Tongue (tissue), 2 donors: ENCODE data around the gene PF4V1. TPM values are rescaled to one million over a fixed set of nuclear protein-coding genes. Genes with fewer than 3 reads are reported as not detected.
A peak's percentile ranks its signal among the peaks of the same experiment; 100 is the strongest.

ENCODE experiments used
- DNase-seq: peaks from one replicate; pipeline ENCODE4 v3.0.0-alpha.2; 2015
- total RNA-seq: library from RNA; depleted of rRNA; stranded (reverse); fragments of >200 nt; gene quantifications from one replicate; pipeline ENCODE4 v1.2.3, GENCODE V29; 2014

PF4V1 gene
- total RNA-seq, 1 donor from 2014 or later, result not detected

DNA sequence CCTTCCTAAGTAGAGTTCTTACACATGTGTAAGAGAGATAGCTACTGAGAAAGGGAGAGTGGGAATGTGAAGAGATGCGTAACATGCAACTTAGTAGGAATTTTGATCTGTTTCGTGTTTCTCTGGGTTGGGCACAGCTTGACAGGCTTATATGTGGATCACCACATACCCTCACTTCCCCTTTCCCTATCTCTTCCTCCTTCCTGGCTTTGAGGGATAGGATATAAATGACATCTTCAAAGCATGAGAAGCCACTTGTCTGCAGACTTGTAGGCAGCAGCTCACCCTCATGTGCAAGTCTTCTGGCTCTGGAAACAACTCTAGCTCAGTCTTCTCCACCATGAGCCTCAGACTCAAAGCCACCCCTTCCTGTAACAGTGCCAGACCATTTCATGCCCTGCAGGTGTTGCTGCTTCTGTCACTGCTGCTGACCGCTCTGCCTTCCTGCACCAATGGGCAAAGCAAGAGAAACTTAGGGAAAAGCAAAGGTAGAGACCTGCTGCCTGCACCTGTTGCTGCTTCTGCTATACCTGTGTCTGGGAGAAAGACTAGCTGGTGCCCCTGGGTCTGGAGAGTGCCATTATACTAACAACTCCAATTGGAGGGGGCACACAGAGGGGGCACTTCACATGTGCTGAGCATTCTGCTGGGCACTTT is 5.4 kb upstream of the PF4V1 start:
- DNase-seq, result no peak

DNA sequence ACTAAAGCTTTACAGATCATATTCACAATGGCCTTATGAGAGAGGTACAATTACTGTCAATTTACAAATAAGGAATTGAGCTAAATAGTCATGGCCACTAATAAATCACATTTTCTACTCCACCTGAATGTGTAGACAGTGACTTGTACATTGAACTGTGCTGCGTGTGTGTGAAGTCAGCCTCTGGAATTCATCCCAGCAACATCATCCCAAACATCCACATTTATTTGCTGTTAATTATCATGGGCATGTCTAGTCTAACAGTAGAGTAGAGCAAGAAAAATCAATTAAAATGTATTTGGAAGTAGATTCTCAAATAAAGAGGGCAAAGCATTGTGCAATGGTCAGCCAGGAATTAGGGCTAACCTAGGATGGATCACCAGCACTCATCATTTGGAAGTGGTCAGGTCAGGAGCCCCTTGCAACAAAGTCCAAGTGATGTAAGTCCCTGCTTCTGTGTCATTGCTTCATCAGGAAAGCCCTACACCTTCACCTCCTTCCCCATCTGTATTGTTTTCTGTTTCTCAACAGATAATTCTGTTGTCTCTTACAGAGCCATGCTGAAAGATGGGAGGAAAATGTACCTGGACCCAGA is 4.8 kb upstream of the PF4V1 start:
- no peak for DNase-seq

DNA sequence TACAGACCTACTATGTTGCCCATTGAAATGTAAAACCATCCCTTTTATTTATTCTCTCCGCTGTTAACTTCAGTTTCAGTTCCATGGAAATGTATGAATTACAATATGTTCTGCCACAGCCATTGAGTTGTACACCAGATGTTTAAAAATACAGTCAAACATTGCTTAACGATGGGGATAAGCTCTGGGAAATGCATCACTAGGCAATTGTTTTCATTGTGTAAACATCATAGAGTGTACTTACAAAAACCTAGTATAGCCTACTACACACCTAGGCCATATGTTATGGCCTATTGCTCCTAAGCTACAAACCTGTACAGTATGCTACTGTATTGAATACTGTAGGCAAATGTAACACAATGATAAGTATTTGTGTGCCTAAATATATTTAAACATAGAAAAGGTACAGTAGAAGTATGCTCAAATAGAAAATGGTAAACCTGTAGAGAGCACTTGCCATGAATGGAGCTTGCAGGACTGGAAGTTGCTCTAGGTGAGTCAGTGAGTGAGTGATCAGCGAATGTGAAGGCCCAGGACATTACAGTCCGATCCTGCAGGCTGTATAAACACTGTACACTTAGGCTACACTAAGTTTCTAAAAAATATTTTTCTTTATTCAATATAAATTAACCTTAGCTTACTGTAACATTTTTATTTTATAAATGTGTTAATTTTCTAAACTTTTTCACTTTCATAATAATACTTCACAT is 2.7 kb upstream of the PF4V1 start:
- DNase-seq, result no peak

DNA sequence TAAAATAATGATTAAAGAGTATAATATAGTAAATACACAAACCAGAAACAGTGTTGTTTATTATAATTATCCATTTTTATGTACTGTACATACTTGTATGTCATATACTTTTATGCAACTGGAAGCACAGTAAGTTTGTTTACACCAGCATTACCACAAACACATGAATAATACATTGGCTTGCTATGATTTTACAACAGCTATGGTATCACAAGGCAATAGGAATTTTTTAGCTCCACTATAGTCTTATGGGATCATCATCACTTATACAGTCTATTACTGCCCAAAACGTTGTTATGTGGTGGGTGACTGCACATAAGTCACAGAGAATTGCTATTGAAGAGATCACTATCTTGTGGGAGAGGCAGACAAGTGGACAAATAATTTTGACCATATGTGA is 1.8 kb upstream of the PF4V1 start:
- no peak for DNase-seq

DNA sequence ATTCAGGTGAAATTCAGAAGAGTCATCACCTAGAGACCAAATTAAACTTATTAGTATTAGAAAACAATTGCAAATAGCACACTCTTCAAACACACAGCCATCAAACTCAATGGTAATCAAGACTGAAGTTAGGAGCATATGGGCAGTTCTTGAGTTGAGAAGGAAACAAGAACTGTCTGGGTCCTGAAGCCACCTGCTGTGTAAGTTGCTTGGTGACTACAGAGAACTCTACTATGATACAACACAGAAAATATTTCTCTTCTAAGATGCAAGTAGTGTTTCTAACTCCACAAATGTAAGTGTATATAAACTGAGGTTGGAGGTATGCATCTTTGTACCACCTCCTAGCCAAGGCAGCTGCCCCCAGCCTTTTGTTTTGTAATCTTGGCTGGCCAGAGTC is 325 bp upstream of the PF4V1 start:
- no peak for DNase-seq

DNA sequence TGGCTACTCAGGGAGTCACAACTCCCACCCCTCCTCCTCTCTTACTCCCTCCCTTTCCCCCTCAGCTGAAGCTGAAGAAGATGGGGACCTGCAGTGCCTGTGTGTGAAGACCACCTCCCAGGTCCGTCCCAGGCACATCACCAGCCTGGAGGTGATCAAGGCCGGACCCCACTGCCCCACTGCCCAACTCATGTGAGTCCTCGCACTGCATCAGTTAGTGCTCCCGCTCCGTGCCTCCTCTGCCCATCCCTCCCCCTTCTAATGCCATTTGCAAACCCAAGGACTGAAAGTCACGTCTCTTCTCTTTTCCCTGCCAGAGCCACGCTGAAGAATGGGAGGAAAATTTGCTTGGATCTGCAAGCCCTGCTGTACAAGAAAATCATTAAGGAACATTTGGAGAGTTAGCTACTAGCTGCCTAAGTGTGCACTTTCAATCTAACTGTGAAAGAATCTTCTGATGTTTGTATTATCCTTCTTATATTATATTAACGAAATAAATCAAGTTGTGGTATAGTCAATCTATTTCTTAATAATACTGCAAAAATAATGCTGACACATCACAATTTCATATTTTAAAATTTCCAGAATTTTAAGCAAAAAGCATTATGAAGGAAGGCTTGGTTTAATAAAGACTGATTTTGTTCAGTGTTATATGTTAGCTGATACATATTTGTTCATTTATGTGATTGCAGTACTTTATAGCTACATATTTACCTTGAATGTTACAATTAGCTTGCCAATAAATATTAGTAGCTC is 800 bp downstream of the PF4V1 start:
- DNase-seq, result no peak

DNA sequence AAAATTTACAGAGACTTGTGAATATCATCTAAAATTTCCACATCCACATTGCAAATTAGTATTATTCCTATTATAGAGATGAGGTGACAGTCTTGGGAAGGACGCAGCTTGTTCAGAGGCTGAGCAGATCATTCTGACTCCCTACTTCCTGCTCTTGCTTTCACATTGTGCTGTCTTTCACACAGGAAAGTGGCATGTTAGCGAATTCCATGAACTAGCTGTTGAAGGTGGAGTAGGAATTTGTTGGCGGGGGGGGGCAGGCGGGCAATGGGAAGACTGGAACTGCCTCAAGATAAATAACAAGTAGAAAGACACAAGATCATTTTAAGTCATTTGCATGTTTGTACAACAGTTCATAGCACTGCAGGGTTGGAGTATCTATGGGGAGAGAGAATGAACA is 2.3 kb downstream of the PF4V1 start:
- DNase-seq, result no peak

DNA sequence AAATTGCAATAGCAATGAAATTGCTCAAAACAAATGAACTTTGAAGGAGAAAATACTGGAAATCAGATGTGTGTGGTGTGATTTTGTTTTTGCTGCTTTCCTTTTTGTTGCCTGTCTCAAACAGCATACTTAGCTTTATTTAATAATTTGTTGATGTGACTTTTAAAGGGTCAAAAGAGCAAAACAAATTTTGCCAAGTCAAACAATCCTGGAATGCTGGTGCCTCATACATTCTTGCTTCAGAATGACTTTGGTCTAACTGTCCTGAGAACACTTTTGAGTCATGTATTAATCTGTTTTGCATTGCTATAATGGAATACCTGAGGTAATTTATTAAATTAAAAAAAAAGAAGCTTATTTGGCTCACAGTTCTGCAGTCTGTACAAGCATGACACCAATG is 3.4 kb downstream of the PF4V1 start:
- DNase-seq, result no peak

DNA sequence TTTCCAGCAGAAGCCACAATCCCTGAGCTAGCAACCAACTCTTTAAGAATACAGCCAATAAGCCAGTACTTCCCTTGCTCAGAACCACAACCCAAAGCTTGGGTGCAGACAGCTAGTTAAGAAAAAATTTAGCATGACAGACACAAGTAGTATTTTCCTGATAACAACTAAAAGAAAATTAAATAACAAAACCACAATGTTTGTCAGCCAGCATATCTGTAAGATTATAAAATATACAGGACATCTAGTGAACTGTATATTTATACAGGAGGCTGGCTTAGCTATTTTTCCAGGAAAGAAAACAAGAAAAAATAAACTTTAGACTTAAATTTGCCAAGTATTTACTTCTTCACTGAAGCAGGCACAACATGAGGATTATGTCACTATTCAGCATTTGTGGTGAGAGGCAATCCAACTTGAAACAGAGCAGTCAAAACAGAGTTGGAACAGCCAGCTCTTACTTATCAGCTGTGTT is 6.6 kb downstream of the PF4V1 start:
- no peak for DNase-seq

DNA sequence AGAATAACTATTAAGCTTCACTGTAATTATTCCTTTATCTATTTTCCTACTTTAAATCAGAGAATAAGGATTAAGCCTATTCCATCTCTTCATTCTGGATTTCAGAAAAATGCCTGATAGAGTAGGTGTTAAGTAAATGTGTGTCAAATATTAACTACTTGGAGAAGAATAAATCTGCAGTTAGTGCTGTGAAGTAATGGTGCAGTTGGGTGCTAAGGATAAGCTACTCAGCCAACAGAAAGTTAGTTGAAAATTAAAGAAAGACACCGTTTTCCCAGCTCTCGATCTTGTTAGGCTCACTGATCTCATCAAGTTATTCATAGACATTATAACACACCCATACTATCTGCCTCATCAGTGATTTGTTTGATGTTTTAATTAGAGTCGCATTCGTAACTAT is 7.1 kb downstream of the PF4V1 start:
- no peak for DNase-seq

DNA sequence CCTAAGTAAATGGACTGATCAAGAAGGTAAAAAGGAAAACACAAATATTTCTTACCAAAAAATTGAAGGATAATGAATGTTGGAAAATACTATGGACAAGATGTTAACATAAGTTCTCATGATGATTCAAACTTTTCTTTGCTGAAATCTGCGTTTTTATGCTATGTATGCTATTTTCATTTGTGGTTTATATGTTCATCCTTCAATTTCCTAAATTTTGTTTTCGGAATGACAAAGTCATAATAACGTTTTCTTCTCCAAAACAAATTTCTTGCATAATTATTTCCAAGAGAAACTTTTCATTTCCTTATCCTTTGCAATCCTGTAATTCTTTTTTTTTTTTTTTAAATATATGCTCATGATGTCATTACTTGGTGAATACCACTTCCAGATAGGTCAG is 7.8 kb downstream of the PF4V1 start:
- DNase-seq, result no peak

DNA sequence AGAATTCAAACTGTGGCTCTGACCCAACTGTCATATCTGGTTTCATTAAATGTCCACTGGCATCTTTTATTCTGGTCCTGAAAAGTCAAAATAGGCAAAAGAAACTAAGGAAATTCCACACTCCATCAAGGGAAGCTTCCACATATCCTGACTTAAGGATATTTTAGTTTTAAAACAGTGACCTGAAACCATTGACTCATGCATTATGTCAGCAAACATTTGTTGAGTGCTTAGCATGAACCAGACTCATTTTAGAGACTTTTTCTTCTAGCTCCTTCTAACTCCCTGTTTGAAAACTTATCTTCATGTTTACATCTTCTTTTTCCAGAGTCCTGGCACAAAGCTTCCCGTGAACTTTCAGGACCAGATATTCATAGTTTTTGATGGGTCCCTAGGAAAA is 9.2 kb downstream of the PF4V1 start:
- DNase-seq, result no peak

DNA sequence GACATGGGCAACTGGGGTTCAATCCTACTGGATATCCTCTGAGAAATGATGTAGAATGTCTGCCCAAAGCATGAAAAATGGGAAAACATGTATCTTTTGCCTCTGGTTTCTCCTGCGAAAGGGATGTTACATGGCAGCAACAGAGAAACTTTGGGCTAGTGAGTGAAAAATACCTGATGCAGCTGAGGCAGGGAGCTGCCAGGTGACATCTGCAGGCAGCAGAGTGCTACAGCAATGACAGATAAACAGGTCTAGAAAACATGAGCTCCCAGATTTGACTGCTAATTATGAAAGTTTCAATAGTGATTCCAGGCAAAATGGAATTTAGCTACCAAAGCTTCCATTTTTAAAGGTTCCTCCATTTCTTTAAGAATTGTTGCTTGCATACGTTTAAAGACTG is 11.3 kb downstream of the PF4V1 start:
- no peak for DNase-seq

DNA sequence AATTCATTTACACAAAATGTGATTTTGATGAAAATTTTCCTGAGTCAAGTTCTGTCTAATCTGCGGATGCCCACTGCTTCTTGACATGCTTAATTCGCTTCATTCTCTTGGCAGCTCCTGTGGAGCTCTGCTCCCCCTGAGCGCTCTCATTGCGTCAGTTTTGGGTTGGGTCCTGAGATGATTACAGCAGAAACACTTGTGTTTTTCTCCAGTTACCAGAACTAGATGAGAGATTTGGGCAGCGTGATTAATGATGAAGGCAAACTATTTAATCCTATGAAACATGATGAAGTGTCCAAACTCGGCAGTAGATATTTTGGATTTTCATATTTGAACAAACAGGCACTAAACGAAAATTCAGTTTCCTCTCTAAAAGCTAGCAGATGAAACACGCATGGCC is 11.9 kb downstream of the PF4V1 start:
- no peak for DNase-seq

DNA sequence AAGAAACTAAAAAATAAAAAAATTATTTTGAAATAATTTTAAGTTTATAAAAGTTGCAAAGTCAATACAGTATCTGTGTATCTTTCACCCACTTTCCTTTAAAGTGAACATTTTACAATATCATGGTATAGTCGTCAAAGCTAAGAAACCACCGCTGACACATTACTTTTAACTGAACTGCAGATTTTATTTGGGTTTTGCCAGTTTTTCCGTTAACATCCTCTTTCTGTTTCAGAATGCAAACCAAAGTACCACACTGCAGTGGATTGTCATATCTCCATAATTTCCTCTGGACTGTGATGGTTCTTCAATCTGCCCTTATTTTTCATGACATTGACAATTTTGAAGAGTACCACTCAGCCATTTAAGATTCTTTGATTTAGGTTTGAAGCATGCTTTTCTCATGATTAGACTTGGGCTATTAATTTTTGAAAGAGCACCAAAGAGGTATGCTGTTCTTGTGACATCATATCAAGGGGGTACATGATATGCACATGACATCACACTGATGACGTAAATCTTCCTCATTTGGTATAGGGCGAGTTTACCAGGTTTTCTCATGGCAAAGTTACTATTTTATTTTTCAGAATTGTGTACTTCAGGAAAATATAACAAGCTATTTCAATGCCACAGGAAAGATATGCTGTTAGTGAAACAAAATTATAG is 12.5 kb downstream of the PF4V1 start:
- no peak for DNase-seq

DNA sequence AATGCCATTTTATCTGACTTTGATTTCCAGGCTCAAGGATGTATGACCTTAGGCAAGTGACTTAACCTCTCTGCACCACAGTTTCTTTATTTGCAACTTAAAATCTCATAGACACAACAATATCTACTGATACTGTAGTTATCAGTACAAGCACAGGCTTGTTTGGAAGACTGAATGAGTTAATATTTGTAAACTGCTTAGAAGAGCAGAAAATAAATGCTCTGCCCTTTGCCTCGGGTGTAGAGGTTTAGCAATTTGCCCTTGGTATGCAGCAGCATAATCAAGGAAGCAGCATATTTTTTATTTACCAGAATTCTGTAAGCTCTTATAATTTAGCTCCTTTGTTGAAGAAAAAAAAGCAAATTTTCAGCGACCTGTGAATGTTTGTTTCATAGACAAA is 13.2 kb downstream of the PF4V1 start:
- DNase-seq, result no peak

DNA sequence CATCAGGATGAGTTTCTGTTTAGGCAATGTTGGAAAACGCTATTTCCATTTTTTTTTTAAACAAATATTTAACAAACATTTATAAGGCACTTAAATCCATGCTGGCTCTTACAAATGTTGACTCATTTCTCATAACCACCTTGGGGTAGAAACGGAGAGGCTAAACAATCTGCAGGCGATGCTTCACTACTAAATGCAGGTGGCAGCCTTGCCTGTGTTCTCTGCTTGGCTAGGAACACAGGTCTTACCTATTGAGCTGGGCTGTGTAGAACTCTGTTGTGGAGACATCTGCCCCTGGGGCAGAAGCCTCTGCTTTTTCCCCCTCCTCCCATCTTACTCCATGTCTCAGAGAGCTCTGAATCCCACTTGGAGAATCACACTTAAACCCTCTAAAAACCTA is 14.7 kb downstream of the PF4V1 start:
- no peak for DNase-seq

DNA sequence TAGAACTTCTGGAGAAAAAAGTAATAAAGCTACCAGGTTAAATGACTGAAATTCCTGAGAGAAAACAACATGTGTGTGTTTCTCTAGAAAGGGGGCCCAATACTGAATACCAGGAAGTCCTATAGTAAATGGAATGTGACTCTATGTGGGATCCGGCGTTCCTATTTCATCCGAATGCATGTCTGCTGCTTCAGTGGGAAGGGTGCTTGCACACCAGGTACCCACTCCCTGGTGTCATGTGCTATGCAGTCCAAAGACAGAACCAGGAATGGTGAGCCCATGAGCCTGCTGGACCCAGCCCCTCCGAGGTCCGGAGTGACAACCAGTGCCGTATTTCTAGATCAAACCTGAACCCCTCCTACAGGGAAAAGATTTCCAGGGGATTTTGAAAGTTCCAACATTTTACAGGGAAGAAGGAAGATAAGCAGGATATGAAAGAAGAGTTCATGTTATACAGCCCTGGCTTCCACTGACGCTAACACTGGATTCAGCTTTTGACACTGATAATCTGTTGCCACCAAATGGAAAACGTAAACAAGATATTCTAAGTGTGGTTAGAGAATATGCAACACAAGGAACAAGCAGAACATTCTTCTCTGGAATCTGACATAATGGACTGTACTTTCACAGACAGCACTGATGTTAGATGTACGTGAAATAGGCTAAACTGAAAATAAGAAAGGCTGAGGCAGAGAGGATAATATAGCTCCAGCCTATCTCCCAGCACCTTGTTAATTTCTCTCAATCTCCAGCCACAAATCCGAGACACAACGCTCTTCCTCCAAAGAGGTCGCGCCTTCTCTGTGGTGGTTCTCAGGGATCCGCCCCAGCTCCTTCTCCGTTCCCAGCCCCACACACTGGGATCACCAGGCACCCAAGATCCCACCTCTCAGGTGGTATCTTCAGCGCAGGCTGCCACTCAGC is 15.4 kb downstream of the PF4V1 start:
- no peak for DNase-seq

DNA sequence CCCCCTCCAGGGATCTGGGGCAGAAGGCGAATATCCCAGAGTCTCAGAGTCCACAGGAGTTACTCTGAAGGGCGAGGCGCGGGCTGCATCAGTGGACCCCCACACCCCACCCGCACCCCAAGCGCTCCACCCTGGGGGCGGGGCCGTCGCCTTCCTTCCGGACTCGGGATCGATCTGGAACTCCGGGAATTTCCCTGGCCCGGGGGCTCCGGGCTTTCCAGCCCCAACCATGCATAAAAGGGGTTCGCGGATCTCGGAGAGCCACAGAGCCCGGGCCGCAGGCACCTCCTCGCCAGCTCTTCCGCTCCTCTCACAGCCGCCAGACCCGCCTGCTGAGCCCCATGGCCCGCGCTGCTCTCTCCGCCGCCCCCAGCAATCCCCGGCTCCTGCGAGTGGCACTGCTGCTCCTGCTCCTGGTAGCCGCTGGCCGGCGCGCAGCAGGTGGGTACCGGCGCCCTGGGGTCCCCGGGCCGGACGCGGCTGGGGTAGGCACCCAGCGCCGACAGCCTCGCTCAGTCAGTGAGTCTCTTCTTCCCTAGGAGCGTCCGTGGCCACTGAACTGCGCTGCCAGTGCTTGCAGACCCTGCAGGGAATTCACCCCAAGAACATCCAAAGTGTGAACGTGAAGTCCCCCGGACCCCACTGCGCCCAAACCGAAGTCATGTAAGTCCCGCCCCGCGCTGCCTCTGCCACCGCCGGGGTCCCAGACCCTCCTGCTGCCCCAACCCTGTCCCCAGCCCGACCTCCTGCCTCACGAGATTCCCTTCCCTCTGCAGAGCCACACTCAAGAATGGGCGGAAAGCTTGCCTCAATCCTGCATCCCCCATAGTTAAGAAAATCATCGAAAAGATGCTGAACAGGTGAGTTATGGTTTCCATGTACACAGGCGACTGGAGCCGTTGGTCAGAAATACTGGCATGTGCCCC is 16.3 kb downstream of the PF4V1 start, which contains the start of gene CXCL1:
Gene CXCL1, plus strand, starts transcription at position 264 of the 926 bp plus-strand sequence. Its CDS starts 78 bp downstream, at position 342.
- peak; percentile 47 for DNase-seq

DNA sequence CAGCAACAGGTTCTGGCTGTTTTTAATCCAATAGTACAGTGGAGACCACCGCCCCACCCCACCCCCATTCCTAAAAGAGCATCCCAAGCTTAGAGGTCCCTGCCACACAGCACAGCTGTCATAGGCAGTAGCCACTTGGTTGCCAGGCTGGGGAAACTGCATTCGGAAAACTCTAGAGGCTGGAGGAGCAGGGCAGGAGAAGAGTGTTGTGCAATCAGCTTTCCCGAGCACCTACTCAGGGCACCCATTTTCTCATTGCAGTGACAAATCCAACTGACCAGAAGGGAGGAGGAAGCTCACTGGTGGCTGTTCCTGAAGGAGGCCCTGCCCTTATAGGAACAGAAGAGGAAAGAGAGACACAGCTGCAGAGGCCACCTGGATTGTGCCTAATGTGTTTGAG is 17.2 kb downstream of the PF4V1 start:
- DNase-seq, result no peak
